CD4-positive, alpha-beta T cell treated with Interleukin-2 at 100 ng/mL for 4 hours (primary cell): ENCODE data around the gene GRAMD1B.

ENCODE experiments used
- DNase-seq: peaks from one replicate; pipeline ENCODE4 v3.0.0-alpha.2; 2020; ENCODE audit warnings: low spot score

GRAMD1B gene

DNA sequence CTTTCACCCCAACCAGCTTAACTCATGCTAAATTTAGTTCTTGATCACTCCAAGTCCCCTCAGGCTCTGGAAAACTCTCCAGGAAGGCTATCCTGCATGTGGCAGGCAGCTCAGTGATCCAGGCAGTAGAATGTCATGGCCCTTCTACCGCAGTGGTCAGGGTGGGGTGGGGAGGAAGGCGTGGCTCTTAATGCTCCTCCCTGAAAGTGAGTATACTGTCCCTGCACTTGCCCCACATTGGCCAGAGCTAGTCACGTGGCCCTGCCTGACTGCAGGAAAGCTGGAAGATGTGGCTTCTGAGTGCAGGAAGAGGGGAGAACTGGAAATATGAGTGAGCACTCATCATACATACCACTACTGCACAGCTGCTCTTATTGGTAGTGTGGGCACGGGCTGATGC lies 102.1 kb downstream of the GRAMD1B start:
- DNase-seq, result no peak

DNA sequence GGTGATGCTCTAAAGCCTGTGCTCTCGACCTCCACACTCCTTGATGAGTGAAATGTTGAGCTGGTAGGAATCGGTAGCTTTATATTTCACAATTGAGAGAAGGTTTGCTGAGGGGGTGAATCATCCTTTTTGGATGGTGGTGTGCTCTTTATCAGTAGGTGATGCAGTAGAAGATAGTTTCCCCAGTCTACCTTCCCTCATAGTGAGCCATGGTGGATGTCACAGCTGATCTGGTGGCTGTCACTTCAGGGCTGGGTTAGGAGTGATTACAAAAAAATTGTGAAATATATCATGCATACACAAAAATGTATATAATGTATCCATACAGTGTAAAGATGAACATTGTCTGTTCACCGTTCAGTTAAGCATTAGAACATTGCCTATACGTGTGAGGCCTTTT lies 105.3 kb downstream of the GRAMD1B start:
- DNase-seq, result no peak

DNA sequence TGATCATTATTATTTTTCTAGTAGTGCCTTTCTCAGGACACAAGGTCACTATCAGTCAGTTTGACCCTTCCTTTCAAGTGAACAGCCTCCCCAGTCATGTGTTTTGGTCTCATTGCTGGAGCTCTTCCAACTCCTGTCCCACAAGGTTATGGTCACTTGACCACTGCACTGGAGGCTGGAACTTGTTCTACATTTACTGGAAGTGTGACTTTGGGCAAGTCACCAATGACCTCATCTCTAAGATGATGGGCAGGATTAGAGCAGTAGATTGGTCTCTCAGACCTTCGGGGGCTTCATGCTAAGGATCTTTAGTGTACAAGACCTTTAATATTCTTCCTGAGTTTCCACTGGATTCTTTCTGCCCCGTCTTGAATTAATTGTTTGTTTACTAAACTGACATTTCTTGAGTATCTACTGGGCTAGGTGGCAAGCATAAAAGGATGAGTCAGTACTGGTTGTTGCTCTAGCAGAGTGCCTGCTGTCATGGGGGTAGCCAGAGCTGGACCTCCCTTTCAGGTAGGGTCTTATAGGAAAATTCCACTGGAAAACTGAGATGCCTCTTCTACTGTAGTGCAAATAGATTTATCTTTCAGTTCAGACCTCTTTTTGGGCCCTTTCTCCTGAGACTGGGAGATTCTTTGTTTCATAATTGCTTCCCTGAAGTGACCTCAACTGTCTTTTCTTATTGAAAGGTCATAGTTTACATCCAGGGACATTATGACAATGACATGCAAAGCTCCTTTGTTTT lies 106.8 kb downstream of the GRAMD1B start:
- DNase-seq, result no peak

DNA sequence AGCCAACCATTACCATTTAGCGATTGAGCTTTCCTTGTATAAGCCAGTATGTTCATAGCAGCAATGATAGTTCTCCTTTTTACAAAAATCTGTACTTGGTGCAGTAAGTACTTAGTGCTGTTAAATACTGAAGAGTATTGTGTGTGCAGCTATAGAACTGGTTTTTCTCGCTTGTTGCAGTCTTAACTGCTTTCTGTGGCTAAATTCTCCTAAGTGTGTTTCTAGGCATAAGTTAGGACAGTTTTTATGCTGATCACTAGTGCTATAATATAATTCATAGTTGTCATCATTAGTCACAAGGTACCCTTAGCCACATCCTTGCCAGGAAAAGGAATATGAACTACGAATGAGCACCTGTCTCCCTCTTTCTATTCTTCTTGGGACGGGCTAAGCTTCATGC lies 107.7 kb downstream of the GRAMD1B start:
- DNase-seq, result no peak

DNA sequence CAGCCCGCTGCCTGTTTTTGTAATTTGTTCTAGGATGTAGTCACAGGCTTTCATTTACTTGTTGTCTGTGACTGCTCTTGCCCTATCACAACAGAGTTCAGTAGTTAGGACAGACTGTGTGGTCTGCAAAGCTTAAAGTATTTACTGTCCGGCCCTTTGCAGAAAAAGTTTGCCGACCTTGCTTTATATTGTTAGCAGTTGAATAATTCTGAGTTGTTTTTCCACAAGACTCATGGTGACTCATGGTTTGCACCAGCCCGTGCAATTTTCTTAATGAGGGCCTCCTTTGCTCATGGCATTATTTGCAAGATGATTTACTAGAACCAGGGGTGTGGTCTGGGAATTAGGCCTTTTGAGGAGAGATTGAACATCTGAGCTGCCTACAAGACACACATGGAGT lies 113.7 kb downstream of the GRAMD1B start:
- no peak for DNase-seq

DNA sequence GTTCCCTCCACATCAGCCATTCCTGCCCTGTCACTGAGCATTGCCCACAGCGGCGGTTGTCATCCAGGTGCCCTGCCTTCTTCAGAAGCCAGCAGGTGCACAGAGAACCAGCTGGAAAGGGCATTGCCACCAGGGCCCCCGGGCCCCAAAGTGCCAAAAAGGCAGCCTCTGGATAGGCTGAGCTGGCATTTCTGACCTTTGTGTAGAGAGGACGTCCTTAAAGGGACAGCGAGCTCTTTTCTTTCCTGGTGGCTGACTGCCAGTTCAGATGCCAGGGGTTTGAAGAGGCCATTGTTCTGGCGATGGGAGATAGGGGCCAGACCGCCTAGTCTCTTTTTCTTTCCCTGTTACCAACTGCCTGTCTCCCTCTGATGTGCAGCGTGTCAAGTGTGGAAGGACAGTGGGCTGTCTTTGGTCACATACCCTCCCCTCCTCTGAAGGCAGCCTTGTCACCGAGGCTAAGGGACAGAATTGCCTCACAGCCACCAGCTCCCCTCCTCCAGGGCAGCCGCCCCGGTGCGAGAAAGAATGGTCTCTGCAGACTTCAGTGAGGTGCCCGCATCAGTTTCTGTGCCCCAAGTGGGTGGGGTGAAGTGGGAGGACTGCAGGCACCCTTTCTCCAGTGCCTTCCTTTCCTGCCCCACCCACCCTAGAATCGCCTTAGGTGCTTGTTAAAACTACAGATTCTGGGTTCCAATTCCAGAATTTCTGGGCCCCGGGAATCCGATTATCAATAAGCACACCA lies 114.7 kb downstream of the GRAMD1B start:
- DNase-seq, result no peak

DNA sequence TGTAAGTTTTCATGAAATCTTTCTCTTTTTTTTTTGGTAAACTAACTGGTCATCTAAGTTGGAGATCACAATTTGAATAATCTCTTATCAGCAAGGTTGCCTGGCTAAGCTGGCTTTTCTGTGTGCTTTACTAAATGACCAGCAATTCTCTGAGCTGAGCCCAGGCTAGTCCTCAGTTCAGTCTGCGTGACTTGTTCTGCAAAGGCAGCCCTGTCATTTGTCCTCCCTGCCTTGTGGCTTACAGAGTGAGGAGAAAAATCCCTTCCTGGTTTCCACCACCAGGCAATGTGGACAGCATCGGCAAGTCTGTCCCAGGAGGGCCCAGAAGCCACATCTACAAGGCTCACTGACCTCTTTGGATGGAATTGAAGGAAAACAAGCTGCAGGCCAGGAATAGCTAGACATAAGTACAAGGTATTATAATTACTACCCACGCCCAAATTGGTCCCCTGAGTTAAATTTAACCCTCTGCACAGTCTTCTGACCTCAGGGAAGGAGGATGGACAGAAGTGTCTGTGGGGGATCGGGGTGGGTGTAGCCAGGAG lies 115.7 kb downstream of the GRAMD1B start:
- no peak for DNase-seq

DNA sequence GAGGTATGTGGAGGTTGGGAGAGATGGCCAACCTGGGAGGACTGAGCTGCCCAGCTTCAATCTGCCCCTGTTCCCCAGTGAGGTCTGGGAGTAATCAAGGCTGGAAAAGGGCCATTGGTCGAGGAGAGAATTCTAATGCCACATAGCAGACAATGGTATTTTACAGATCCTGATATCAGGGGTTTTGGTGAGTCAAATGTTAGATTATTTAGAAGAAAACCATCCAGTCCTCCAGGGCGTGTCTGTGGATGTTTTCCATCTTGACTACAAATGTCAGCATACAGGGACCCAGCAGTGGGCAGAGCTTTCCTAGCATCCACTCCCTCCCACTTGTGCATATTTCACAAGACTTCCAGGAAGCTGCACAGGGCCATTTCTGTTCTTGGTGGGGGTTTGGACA lies 116.4 kb downstream of the GRAMD1B start:
- DNase-seq, result no peak

DNA sequence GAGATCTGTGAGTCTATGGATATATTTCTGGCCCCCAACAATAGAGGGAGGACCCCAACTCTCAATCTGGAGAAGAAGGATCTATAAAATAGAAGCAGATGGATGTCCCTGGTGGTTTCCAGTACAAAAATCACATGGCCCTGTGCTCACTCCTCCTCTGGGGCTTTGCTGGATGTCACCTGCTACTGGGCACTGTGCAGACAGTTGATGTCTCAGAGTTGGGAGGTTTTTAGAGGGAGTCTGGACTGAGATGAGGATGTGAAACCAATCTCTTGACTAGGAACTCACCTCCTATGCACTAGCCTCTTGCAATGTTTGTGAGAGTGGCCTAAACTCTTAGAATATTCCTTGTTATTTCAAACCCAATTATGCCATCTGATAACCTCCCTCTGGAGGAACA lies 117.1 kb downstream of the GRAMD1B start:
- no peak for DNase-seq

DNA sequence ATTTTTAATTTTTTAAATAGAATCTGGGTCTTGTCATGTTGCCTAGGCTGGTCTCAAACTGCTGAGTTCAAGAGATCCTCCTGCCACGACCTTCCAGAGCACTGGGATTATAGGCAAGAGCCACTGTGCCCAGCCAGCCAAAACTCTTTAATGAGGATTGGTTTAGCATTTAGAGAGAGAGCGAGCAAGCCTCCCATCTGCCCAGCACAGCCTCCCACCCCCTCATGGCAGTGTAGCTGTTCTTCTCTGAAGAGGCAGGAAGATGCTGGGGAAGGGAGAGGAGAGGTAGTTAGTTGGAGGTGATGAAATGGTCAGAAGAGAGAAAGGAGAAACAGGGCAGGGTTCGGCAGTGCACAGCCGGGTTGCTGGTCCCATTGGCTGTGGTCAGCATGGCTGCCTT lies 118.7 kb downstream of the GRAMD1B start:
- DNase-seq, result no peak

DNA sequence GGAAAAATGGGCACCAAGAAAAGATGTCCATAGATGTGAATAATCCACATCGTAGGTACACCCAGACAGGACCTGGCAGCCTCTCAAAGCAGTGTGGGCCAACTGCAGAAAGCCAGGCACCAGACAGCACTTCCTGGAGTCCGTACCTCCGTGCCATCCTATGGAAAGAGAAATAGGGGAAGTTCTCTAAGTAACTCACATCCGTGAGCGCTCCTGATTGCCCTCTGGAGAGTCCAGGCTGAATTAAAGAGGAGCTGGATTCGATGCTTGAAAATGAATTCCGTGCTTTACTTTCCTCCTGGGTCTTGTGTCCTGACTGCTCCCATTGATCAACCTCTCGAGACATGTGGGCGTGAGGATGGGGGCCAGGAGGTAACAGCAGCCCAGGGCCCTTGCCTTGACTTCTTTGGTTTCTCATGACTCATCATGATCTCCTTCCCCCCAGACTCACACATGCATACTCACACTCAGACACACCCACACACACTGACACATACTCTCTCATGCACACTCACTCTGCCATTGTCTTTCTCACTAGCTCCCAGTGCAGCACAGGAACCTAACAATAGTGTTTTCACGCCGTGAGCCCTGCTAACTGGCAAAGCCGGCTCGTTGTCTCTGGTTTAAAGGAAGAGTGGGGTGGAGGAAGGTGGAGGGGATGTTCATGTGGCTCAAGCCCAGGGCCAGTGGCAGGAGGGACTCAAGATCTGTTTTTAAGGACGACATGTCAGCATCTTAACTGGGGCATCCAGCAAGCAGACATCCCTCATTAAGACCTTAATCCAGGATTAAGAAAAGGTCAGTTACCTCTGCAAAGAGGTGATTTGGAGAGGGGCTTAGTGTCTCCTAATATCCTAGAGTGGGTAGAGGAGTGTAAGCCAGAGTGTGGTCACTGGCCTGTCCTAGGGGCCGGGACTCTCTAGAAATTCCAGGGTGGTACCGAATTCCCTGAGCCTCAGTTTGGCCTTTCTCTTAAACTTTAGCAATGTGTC lies 120.2 kb downstream of the GRAMD1B start:
- no peak for DNase-seq

DNA sequence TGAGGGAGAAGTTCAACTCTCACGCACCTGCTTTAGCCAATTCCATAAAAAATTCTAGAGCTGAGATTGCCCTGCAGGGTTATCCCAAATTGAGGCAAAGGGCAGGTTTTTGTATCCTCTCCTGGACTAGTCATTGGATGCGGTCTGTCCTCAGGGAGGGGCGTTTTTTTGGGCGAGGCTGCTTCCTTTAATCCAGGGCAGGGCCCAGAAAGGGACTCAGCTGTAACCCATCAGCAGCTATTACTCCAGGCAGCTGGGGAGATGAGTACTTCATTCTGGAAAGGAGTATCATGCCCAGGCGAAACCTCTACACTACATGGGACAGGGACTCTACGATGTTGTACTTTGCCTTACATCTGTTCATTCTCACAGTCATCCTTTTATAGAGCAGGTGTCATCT lies 121.0 kb downstream of the GRAMD1B start:
- no peak for DNase-seq

DNA sequence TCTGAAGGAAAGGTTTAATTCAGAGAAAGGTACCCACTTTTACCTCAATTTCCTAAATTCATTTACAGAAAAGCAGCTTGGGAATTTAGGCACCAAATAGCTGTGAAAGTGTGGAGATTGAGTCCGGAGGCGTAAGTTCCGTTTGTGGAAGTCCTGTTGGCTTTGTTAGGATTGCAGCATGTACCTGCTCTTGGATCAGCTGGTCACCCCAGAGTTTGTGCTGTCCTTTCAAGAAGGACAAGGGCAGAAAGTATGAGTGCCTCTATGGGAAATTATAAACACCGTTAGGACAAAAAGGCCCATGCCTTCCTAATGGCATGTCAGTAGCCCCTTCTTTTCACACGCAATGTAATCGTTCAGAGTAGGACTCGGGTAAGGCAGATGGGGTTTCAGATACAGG lies 126.6 kb downstream of the GRAMD1B start:
- no peak for DNase-seq

DNA sequence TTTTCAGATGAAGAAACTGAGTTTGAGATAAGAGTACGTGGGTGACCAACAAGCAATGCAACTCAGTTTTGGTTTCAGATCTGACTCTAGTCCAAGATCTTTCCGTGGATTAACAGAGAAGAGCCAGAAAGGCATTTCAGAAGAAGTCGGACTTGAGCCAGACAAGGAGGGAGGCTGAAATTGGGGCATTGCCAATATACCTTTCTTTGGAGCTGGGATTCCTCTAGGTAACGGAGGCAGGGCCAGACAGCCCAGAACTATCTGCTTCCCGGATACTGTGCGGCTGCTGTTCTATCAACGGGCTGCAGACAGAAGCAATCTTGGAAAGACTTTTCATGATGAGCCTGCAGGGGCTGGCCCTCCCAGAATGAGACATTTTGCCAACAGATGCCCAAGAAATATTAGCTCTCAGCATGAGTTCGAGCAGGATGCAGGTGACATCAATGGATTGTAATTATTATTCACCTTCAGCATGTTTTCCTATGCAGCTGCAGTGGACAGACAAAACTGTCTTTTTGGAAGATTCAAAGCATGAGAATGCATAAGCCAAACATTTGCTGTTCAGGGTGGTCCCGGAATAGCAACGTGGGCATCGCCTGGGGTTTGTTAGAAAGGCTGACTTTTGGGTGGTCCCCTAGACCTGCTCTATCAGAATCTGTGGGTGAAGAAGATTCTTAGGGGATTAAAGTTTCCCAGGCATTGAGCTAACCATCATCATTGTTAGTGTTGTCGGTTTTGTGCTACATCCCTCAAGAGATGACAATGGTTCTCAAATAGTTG lies 128.7 kb downstream of the GRAMD1B start:
- no peak for DNase-seq

DNA sequence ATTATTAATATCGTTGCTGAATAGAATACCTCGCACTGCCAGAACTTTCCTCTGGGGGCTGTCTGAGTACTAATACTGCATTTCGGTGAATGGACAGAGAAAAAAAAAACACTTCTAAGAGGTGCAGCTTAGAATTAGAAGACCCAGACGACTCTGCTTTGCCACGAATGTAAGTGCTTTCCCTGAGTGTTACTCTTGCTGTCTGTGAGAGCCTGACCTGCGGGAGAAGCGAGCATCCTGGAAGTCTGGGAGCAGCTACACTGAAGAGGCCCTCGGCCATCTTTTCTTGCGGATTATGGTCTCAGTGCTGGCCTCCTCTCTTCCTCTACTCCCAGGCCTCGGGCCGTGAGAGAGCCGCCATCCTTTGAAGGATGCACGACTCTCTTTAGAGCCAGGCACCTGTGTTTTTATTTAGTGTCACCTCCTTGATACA lies 129.5 kb downstream of the GRAMD1B start:
- no peak for DNase-seq

DNA sequence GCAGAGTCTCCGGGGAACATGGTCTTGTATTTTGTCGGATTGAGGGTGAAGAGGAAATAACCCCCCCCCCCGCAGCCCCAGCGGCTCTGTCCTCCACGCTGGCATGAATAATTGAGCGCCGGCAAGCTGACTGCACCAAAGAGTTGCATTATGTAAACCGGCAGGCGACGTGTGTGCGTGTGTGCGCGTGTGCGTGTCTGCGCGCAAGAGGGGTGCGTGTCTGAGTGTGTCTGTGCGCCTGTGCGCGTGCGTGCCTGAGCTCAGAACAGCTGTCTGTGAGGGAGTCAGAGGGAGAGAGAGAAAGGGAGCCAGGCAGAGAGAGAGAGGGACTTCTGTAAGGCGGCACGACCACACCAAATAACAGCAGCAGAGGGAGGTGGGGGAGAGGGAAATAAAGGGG lies 129.9 kb downstream of the GRAMD1B start:
- no peak for DNase-seq

DNA sequence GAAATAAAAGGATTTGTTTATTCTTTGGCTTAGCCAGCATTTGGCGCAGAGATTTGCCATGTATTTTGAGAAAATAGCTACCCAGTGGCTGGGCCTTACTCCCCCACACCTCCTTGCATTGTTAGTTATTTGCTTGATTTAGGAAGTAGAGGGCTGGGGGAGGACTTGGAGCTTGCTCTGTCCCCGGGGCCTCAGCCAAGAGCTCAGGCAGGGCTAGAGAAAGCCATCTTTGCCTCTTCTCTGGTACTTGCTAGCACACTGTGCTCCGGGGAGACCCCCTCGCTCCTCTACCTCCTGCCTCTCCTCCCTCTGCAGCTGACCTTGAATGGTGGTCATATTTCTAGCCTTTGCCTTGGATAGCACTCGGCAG lies 131.3 kb downstream of the GRAMD1B start:
- DNase-seq, result no peak

DNA sequence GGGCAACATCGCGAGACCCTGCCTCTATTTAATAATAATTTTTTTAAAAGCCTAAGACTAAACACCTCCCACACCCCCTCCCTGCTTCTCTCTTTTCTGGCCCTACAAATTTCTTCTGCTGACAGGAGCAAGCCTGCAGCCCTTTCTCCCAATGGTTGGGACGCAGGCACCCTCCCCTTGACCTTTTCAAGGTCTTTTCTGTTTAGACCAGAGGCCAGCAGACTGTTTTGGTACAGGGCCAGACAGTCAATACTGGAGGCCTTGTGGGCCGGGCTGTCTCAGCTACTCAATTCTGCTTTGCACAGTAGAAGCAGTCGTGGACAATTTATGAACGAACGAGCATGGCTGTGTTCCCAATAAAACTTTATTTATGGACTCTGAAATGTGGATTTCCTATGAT lies 132.1 kb downstream of the GRAMD1B start:
- no peak for DNase-seq

DNA sequence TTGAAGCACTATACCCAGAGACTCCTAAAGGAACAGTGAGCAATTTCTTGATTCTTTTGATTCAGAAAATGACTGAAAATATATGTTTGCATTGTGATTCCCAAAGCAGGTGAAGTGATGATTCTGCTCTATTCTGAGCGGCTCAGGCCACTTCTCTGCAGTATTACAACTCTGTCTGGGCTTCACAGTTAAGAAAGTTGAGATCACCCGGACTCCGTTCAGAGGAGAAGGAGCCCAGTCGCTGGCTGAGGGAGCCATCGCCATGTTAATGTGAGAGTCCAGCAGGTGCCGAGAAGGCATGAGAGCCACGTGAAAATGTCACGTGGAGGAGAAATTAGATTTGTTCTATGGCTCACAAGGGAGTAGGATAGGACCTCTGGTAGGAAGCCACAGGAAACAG lies 132.8 kb downstream of the GRAMD1B start:
- no peak for DNase-seq

DNA sequence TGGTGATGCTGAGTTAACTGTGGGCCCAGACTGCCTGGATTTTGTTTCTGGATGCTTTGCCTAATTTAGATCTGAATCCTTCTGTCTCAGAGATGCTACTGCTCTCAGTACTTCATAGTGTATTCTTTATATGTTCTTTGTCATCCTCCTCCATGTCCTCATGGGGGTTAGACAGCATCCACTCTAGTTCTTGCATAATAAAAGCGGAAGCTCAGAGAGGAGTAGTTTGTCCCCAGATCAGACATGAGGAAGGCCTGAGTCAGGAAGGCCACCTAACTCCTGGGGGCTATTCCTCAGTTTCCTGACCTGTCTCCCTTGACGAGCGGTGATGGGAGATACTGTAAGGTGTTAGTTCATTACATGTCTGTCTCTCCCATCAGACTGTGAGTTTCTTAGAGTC lies 134.2 kb downstream of the GRAMD1B start:
- no peak for DNase-seq

DNA sequence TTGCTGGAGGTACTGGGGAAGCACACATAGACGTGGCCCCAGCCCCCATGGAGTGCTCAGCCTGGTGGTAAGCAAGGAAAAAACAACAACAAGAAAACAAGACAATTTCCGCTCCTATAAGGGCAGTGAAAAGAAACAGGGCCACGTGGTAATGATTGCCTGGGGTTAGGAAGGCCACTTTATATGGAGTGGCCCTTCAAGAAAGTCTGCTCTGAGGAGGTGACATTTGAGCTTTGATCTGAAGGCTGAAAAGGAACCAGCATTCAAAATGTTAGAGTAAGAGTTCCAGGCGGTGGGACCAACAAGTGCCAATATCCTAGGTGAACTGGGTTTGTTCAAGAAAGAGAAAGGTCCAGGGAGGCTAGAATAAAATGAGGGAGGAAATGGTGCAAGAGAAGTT lies 136.8 kb downstream of the GRAMD1B start:
- DNase-seq, result no peak

DNA sequence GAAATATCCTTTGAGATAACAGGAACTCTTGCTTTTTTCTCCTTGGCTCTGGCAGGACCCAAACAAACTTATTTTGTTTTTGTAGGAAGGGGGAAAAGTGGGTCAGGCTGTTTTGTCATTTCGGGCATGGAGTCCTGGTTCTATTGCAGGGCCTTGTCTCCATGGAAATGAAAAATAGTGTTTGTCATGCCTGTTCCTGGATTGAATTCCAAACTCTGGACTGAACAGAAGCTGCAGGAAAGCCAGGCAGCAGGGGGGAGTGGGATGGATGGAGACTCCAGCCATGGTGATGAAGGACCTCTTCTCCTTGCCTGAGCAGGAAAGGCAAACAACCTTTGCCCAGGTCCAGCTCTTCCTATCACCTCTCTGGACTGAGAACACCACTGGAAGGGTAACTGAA lies 137.4 kb downstream of the GRAMD1B start:
- no peak for DNase-seq
